ENCODE data around the gene PRR16. TPM values are rescaled to one million over a fixed set of nuclear protein-coding genes. Genes with fewer than 3 reads are reported as not detected.

The PRR16 gene
- total RNA-seq, 1 donor from 2014 or later = 10.7 TPM

GRCh38 chr5:120550358-120550757 is 86.3 kb downstream of the PRR16 start:
- no peak overlapping the region for H3K4me3 Mint-ChIP-seq (ENCODE audit: unreplicated experiment)
- TF ChIP-seq CTCF (IDR thresholded peaks at IDR 0.05) = no peak
- H3K36me3 Mint-ChIP-seq (ENCODE audit: low read depth) = no peaks in the 10 kb centered on the region
- H3K27me3 Mint-ChIP-seq (ENCODE audit: low read depth) = no peaks in the 10 kb centered on the region
- H3K4me1 Mint-ChIP-seq (ENCODE audit: low read depth) = peaks cover 13% of the 10 kb centered on the region
- H3K27ac Mint-ChIP-seq (ENCODE audit: unreplicated experiment) = no peak overlapping the region
- DNase-seq (ENCODE audit: low spot score) = no peak
- no peaks in the 10 kb centered on the region for H3K9me3 Mint-ChIP-seq (ENCODE audit: low read depth)

GRCh38 chr5:120552638-120553037 is 88.5 kb downstream of the PRR16 start:
- H3K9me3 Mint-ChIP-seq (ENCODE audit: low read depth) = no peaks in the 10 kb centered on the region
- no peaks in the 10 kb centered on the region for H3K36me3 Mint-ChIP-seq (ENCODE audit: low read depth)
- DNase-seq (ENCODE audit: low spot score) = no peak
- no peak for TF ChIP-seq CTCF (IDR thresholded peaks at IDR 0.05)
- H3K4me3 Mint-ChIP-seq (ENCODE audit: unreplicated experiment) = no peak overlapping the region
- H3K27me3 Mint-ChIP-seq (ENCODE audit: low read depth) = no peaks in the 10 kb centered on the region
- H3K4me1 Mint-ChIP-seq (ENCODE audit: low read depth) = peaks cover 13% of the 10 kb centered on the region
- no peak overlapping the region for H3K27ac Mint-ChIP-seq (ENCODE audit: unreplicated experiment)

GRCh38 chr5:120555345-120555744 is 91.2 kb downstream of the PRR16 start:
- H3K36me3 Mint-ChIP-seq (ENCODE audit: low read depth) = peaks cover 3% of the 10 kb centered on the region
- H3K27ac Mint-ChIP-seq (ENCODE audit: unreplicated experiment) = no peak overlapping the region
- peaks cover 9% of the 10 kb centered on the region for H3K9me3 Mint-ChIP-seq (ENCODE audit: low read depth)
- no peak overlapping the region for H3K4me3 Mint-ChIP-seq (ENCODE audit: unreplicated experiment)
- DNase-seq (ENCODE audit: low spot score) = no peak
- peaks cover 6% of the 10 kb centered on the region for H3K4me1 Mint-ChIP-seq (ENCODE audit: low read depth)
- H3K27me3 Mint-ChIP-seq (ENCODE audit: low read depth) = peaks cover 2% of the 10 kb centered on the region
- TF ChIP-seq CTCF (IDR thresholded peaks at IDR 0.05) = no peak

- peaks cover 1% of the 10 kb centered on the region for H3K27me3 Mint-ChIP-seq (ENCODE audit: low read depth)
- no peak overlapping the region for H3K4me3 Mint-ChIP-seq (ENCODE audit: unreplicated experiment)
- H3K4me1 Mint-ChIP-seq (ENCODE audit: low read depth) = peaks cover 10% of the 10 kb centered on the region
- no peak for TF ChIP-seq CTCF (IDR thresholded peaks at IDR 0.05)
- H3K9me3 Mint-ChIP-seq (ENCODE audit: low read depth) = peaks cover 9% of the 10 kb centered on the region
- H3K27ac Mint-ChIP-seq (ENCODE audit: unreplicated experiment) = no peak overlapping the region
- H3K36me3 Mint-ChIP-seq (ENCODE audit: low read depth) = peaks cover 1% of the 10 kb centered on the region
- no peak for DNase-seq (ENCODE audit: low spot score)
Measured at GRCh38 chr5:120564013-120564412, 99.9 kb downstream of the PRR16 start.

- Mint-ChIP-seq H3K27ac (ENCODE audit: unreplicated experiment) (no peak overlapping the region), H3K4me1 (ENCODE audit: low read depth) (peaks cover 10% of the 10 kb centered on the region), H3K9me3 (ENCODE audit: low read depth) (no peaks in the 10 kb centered on the region), H3K4me3 (ENCODE audit: unreplicated experiment) (no peak overlapping the region), H3K36me3 (ENCODE audit: low read depth) (peaks cover 3% of the 10 kb centered on the region), H3K27me3 (ENCODE audit: low read depth) (peaks cover 2% of the 10 kb centered on the region)
- no peak for TF ChIP-seq CTCF (IDR thresholded peaks at IDR 0.05)
- no peak for DNase-seq (ENCODE audit: low spot score)
Measured at GRCh38 chr5:120567066-120567465, 103.0 kb downstream of the PRR16 start.
